ENCODE data around the gene GRAMD1A. TPM values are rescaled to one million over a fixed set of nuclear protein-coding genes. Genes with fewer than 3 reads are reported as not detected.

Gene GRAMD1A
- total RNA-seq, 2 experiments from 2014 or later: 109 to 127 TPM

DNA sequence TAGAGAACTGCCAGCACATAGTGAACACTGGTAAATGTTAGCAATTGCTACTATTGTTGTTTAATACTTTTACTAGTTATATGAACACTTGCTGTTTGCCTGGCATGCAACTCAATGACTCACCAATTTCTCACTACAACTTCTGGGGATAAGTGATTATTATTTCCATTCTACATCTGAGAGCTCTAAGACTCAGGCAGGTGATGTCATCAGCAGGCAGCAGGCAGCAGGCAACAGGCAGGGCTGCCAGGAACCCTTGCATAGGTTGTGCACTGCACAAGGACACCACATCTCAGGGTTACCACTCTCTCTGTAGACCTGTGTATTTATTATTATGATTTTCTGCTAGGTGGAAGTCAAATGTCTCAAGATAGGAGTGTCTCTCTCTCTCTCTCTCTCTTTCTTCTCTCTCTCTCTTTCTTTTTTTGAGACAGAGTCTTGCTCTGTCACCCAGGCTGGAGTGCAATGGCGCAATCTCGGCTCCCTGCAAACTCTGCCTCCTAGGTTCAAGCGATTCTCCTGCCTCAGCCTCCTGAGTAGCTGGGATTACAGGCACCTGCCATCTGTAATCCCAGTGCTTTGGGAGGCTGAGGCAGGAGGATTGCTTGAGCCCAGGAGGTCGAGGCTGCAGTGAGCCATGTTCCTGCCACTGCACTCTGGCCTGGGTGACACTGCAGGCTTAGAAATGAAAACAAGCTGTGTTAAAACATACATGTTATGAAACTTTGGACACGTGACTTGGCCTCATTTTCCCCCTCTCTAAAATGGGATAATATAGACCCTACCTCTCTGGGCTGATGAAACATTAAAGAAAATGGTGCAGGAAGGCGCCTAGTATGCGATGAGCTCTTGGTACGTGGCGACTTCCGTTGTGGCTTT is 64.1 kb downstream of the GRAMD1A start:
- Mint-ChIP-seq H3K4me1 (peaks cover 8% of the 10 kb centered on the region), H3K36me3 (no peaks in the 10 kb centered on the region), H3K9me3 (ENCODE audit: low read depth) (no peaks in the 10 kb centered on the region), H3K27me3 (peaks cover 2% of the 10 kb centered on the region), H3K4me3 (no peak overlapping the region), H3K27ac (no peak overlapping the region)
- no peak for DNase-seq
- no peak for ATAC-seq
- CTCF ChIA-PET: interaction anchor here (1.0 to 4.3 kb wide), 4 partner anchors 8 to 78 kb away, joined by 3 to 16 read pairs (median 4); no protein-coding TSS in a partner anchor

DNA sequence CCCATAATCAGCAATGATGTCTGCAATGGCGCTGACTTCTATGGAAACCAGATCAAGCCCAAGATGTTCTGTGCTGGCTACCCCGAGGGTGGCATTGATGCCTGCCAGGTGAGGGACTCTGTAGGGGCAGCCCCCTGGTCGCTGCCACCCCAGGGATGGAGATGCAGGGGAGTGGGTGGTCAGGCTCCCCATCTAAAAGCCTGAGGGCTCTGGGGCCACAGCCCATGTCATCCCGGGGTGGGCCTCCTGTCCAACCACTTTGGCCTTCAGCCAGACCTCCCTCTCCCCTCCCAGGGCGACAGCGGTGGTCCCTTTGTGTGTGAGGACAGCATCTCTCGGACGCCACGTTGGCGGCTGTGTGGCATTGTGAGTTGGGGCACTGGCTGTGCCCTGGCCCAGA is 65.5 kb downstream of the GRAMD1A start:
- peaks cover 8% of the 10 kb centered on the region for H3K4me1 Mint-ChIP-seq
- H3K27ac Mint-ChIP-seq: no peak overlapping the region
- CTCF ChIA-PET: interaction anchor here (1.2 to 4.3 kb wide), 4 partner anchors 10 to 70 kb away, joined by 4 to 19 read pairs (median 14); partner anchors contain the start of gene LGI4
- no peak for ATAC-seq
- DNase-seq: no peak
- H3K27me3 Mint-ChIP-seq: peaks cover 7% of the 10 kb centered on the region
- H3K9me3 Mint-ChIP-seq (ENCODE audit: low read depth): no peaks in the 10 kb centered on the region
- H3K36me3 Mint-ChIP-seq: no peaks in the 10 kb centered on the region
- no peak overlapping the region for H3K4me3 Mint-ChIP-seq

DNA sequence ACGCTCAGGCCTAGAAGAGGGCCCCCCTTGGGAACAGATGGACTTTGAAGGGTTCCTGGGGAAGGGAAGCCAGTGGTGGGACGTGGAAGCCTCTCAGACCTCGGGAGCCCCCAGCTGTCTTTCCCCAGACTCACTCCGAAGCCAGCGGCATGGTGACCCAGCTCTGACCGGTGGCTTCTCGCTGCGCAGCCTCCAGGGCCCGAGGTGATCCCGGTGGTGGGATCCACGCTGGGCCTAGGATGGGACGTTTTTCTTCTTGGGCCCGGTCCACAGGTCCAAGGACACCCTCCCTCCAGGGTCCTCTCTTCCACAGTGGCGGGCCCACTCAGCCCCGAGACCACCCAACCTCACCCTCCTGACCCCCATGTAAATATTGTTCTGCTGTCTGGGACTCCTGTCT is 66.0 kb downstream of the GRAMD1A start:
- DNase-seq: no peak
- Mint-ChIP-seq H3K4me3 (no peak overlapping the region), H3K9me3 (ENCODE audit: low read depth) (no peaks in the 10 kb centered on the region), H3K4me1 (peaks cover 8% of the 10 kb centered on the region), H3K36me3 (no peaks in the 10 kb centered on the region), H3K27ac (no peak overlapping the region), H3K27me3 (peaks cover 10% of the 10 kb centered on the region)
- no peak for ATAC-seq
- CTCF ChIA-PET: interaction anchor here (0.8 to 3.0 kb wide), 17 partner anchors 11 to 444 kb away, joined by 3 to 19 read pairs (median 5); partner anchors contain the start of genes FXYD5 and LGI4

DNA sequence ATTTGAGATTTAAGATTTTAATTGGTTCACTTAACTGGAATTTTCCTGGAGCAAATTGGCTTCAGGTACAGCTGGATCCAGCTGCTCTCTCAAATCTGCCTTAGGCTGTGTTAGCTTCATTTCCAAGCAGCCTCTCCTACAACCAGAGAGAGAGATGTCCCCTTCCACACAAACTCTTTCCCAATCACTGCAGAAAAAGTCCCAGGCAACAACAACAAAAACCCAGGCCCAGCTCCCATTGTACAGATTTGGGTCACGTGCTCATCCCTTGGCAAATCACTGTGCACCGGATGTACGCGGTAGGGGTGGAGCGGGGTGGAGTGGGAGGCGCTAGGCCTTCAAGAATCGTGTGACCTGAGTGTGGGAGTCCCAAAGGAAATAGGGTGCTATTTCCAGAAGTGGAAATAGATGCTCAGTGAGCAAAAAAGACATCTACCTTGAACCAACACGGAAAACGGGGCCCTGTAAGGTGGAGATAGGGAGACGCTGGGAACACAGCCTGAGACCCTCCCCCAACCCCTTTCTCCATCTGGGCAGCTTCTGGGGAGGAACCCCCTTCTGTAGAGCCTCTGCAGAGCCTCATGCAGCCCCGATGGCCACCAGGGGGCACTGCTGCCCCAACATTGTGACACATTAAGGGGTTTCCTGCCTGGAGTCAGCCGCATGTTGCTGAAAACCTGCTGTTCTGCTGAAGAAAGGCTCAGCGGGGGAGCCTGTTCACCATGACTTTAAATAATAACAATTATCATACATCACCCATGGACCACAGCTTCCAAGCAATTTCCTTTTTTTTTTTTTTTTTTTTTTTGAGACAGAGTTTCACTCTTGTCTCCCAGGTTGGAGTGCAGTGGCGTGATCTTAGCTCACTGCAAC is 66.8 kb downstream of the GRAMD1A start:
- CTCF ChIA-PET: interaction anchor here (0.6 to 3.0 kb wide), 26 partner anchors 8 to 444 kb away, joined by 3 to 19 read pairs (median 4); partner anchors contain the start of genes FXYD5, FXYD7 and LGI4
- H3K4me3 Mint-ChIP-seq: no peak overlapping the region
- peak; percentile 92 for ATAC-seq
- H3K27ac Mint-ChIP-seq: peak overlapping the region; percentile 22
- peaks cover 8% of the 10 kb centered on the region for H3K4me1 Mint-ChIP-seq
- no peaks in the 10 kb centered on the region for H3K36me3 Mint-ChIP-seq
- peaks cover 10% of the 10 kb centered on the region for H3K27me3 Mint-ChIP-seq
- peak; percentile 90 for DNase-seq
- H3K9me3 Mint-ChIP-seq (ENCODE audit: low read depth): no peaks in the 10 kb centered on the region

DNA sequence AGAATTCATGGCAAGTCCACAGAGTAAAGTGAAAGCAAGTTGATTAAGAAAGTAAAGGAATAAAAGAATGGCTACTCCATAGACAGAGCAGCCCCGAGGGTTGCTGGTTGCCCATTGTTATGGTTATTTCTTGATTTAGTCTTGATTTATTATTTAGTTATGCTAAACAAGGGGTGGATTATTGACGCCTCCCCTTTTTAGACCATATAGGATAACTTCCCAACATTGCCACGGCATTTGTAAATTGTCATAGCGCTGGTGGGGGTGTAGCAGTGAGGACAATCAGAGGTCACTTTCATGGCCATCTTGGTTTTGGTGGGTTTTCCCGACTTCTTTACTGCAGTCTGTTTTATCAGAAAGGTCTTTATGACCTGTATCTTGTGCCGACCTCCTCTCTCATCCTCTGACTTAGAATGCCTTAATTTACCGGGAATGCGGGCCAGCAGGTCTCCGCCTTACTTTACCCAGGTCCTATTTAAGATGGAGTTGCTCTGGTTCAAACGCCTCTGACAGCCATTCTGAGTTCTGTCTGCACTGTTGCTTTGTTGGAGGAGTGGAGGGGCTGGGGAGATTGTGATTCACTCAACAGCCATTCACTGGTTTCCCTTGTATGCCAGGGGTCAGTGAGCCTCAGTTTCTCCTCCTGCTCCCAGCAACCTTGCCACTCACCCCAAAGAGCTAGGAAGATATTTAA is 69.0 kb downstream of the GRAMD1A start:
- CTCF ChIA-PET: interaction anchor here (0.9 to 2.7 kb wide), 6 partner anchors 25 to 426 kb away, joined by 3 to 14 read pairs (median 5); partner anchors contain the start of gene LGI4
- H3K9me3 Mint-ChIP-seq (ENCODE audit: low read depth): no peaks in the 10 kb centered on the region

DNA sequence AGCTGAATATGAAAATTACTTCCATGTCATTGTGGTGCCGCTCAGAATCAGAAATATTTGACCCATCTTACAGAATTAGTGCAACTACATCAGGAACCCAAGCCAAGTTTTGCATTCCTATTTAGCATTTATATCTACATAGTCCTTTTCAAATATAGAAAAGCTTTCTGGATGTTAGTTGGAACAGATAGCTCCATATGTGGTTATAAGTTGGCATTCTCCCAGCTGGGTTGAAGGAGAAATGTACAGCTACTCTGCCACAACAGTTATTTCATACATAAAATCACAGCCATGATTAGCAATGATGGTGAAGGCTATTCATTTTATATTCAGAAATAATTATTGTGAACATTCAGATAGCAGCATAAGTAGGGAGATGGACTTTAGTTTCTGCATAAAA is 69.6 kb downstream of the GRAMD1A start:
- Mint-ChIP-seq H3K27ac (no peak overlapping the region), H3K36me3 (no peaks in the 10 kb centered on the region), H3K9me3 (ENCODE audit: low read depth) (no peaks in the 10 kb centered on the region), H3K27me3 (peaks cover 8% of the 10 kb centered on the region), H3K4me1 (peaks cover 8% of the 10 kb centered on the region), H3K4me3 (no peak overlapping the region)
- ATAC-seq (no peak), DNase-seq (no peak)
- CTCF ChIA-PET: interaction anchor here (0.5 to 2.3 kb wide), 7 partner anchors 26 to 922 kb away, joined by 3 to 9 read pairs (median 4); partner anchors contain the start of genes FXYD5 and LGI4

More for the DNA sequence above, 69.0 kb downstream of the GRAMD1A start:
- ATAC-seq: no peak
- Mint-ChIP-seq H3K4me3 (no peak overlapping the region), H3K27ac (no peak overlapping the region), H3K4me1 (peaks cover 8% of the 10 kb centered on the region), H3K27me3 (peaks cover 8% of the 10 kb centered on the region), H3K36me3 (no peaks in the 10 kb centered on the region)
- DNase-seq: no peak

DNA sequence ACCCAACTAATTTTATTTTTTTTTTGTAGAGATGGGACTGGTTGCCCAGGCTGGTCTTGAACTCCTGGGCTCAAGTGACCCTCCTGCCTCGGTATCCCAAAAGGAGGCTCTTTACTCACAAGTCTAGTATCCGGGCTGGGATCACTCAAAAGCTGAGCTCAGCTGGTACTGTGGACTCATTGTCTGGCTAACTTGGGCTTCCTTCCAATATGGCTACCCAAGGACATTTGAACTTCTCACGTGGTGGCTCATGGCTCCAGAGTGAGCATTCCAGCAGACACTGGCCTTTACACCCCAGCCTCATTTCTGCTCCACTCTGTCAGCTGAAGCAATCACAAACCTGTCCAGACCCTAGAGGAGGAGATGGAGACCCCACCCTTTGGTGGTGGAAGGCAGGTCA is 70.3 kb downstream of the GRAMD1A start:
- Mint-ChIP-seq H3K4me3 (no peak overlapping the region), H3K9me3 (ENCODE audit: low read depth) (no peaks in the 10 kb centered on the region), H3K27ac (no peak overlapping the region), H3K27me3 (peaks cover 8% of the 10 kb centered on the region), H3K4me1 (peaks cover 10% of the 10 kb centered on the region), H3K36me3 (no peaks in the 10 kb centered on the region)
- ATAC-seq (no peak), DNase-seq (no peak)
- CTCF ChIA-PET: interaction anchor here (0.9 to 2.3 kb wide), 5 partner anchors 26 to 425 kb away, joined by 3 to 9 read pairs (median 3); partner anchors contain the start of genes FXYD5 and LGI4

DNA sequence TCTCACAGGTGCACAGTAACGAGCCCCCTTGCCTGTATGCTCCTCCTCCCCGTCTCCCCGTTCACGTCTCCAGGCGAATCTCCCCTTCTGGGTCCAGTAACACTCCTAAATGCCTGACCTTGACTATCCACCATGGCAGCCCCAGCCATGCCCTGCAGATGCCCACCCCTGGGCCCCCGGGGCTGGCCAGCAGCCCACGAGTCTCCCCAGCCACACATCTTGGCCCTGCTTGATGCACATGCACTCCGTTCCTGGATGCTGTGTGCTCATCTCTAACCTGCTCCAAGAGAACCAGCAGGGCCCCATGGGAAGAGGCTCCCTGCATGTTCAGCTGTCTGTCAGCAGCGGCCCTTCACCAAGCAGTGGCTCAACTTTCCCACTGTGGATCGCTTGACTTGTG is 73.4 kb downstream of the GRAMD1A start:
- CTCF ChIA-PET: no interaction called here
- DNase-seq: no peak

DNA sequence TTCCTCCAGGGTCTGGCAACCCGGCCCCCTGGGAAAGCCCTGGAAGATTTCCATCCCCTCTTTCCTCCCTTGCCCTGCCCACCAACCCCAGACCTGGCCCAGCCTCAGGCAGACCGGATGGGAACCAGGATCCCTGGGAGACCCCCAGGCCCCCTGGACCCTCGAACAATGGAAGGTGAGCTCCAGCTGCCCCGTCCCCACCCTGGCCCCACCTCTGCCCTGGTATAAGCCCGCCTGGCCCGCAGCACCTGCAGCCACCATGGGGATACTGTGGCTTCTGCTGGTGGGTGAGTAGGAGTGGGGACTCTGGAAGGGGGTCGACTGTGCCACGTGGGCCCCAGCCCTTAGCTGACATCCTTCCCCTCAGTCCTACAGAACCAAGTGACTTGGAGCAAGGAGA is 73.8 kb downstream of the GRAMD1A start:
- DNase-seq: no peak
- H3K9me3 Mint-ChIP-seq (ENCODE audit: low read depth): no peaks in the 10 kb centered on the region
- H3K27ac Mint-ChIP-seq: no peak overlapping the region
- H3K4me1 Mint-ChIP-seq: peaks cover 2% of the 10 kb centered on the region
- ATAC-seq: no peak
- CTCF ChIA-PET: no interaction called here
- H3K4me3 Mint-ChIP-seq: no peak overlapping the region
- peaks cover 11% of the 10 kb centered on the region for H3K27me3 Mint-ChIP-seq
- no peaks in the 10 kb centered on the region for H3K36me3 Mint-ChIP-seq

More for the DNA sequence above, 73.4 kb downstream of the GRAMD1A start:
- Mint-ChIP-seq H3K27ac (no peak overlapping the region), H3K9me3 (ENCODE audit: low read depth) (no peaks in the 10 kb centered on the region), H3K4me1 (peaks cover 2% of the 10 kb centered on the region), H3K36me3 (no peaks in the 10 kb centered on the region), H3K27me3 (peaks cover 11% of the 10 kb centered on the region), H3K4me3 (no peak overlapping the region)
- no peak for ATAC-seq

DNA sequence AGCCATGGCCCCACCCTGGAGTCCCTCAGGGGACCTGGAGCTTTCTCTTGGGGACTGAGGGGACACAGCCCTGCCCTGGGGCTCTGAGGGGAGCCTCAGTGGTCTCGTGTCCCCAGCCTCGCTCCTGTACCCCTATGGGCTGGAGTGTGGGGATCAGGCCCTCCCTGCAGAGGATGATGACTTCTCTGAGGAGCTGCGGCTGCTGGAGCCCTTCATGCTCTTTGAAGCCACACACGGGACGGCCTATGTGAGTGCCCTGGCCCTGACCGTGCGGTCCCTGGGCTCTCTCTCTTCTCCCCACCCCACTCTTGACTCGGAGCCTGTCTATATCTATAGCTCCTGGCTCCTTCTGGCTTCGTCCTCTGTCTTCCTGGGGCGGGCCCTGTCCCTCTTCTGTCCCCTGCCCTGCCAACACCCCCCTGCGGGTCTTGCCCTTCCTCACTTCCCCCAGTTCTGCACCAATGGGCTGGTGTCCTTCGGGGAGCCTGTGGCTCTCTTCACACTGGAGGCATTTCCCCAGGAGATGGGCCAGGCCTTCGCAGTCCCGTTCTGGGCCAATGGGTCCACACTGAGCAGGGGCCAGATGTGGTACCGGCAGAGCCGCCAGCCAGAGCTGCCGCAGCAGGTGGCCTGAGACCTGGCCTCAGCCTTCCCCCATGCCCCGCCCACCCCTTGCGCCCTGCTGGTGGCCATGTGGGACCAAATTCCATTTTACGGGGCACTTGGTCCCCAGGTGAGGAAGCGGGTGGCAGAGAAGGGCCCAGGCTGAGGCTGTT is 74.5 kb downstream of the GRAMD1A start:
- ATAC-seq (no peak), DNase-seq (no peak)
- Mint-ChIP-seq H3K36me3 (no peaks in the 10 kb centered on the region), H3K27me3 (peaks cover 6% of the 10 kb centered on the region), H3K27ac (no peak overlapping the region), H3K4me3 (no peak overlapping the region), H3K4me1 (peaks cover 2% of the 10 kb centered on the region), H3K9me3 (ENCODE audit: low read depth) (no peaks in the 10 kb centered on the region)
- CTCF ChIA-PET: no interaction called here

DNA sequence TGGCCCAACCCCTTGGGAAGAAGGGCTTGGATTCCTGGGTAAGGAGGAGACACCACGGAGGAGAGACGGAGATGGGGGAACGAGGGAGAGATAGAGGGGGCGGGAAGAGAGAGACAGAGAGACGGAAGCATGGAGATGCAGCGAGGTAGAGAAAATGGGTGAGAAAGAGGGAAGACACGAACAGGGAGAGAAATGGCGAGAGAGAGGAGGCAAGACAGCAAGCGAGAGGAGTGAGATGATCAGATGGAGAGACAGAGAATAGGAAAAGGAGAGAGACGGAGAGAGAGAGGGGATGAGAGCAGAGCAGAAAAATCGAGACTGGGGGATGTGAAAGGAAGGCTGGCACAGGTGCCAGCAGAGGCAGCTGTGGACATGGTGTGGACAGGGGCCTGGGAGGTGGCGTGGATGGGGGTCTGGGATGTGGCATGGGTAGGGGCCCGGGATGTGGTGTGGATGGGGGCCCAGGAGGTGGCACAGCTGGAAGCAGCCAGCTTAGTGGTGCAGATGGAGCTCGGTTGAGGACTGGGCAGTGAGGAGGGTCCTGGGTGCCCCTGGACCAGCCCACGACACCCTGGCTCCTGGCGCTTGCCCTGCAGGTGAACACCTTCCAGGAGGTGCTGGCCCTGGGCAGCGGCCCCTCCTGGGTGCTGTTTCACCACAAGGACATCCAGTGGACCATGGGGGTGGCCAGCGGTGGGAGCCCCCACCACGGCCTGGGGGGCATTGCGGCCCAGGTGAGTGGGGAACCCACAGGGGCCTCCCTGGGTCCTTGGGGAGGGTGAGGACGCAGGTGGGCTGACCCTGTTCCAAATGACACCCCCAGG is 75.3 kb downstream of the GRAMD1A start:
- ATAC-seq: no peak
- no peaks in the 10 kb centered on the region for H3K36me3 Mint-ChIP-seq
- DNase-seq: no peak
- no peak overlapping the region for H3K4me3 Mint-ChIP-seq
- peaks cover 2% of the 10 kb centered on the region for H3K4me1 Mint-ChIP-seq
- H3K27ac Mint-ChIP-seq: no peak overlapping the region
- H3K9me3 Mint-ChIP-seq (ENCODE audit: low read depth): no peaks in the 10 kb centered on the region
- H3K27me3 Mint-ChIP-seq: peaks cover 6% of the 10 kb centered on the region
- CTCF ChIA-PET: no interaction called here

DNA sequence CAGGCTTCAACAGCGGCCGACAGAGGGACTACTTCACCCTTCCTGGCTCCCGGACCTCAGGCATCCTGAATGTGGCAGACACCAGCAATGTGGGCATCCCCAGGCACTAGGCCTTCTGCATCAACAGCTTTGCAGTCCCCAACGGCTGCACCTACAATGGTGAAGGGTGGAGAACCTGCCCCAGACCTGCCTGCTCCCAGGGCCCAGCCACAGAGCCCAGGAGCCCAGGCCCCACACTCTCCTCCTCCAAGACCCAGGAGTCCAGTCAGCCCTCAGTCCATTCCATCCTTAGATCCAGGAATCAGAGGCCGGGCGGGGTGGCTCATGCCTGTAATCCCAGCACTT is 75.9 kb downstream of the GRAMD1A start:
- CTCF ChIA-PET: no interaction called here
- Mint-ChIP-seq H3K9me3 (ENCODE audit: low read depth) (no peaks in the 10 kb centered on the region), H3K36me3 (no peaks in the 10 kb centered on the region), H3K4me3 (no peak overlapping the region), H3K27me3 (peaks cover 3% of the 10 kb centered on the region), H3K4me1 (peaks cover 2% of the 10 kb centered on the region), H3K27ac (no peak overlapping the region)
- ATAC-seq (no peak), DNase-seq (no peak)

All from activated CD8-positive, alpha-beta memory T cell treated with anti-CD3 and anti-CD28 coated beads, Interleukin-2, amount 10 ng/mL, durations not matched to agents 7 days and 5 days (primary cell).